ENCODE results near the gene NDUFAF3.

- TF ChIP-seq NFIC (IDR thresholded peaks at IDR 0.05) (no peak), RAD21 (IDR thresholded peaks at IDR 0.05; ENCODE audit: low read depth) (no peak), EP300 (IDR thresholded peaks at IDR 0.05; ENCODE audit: borderline replicate concordance) (no peak), REST (IDR thresholded peaks at IDR 0.05; ENCODE audit: low read depth) (no peak), MAX (IDR thresholded peaks at IDR 0.05) (peak; percentile 92), CREB1 (IDR thresholded peaks at IDR 0.05; ENCODE audit: low read depth) (no peak), TCF12 (IDR thresholded peaks at IDR 0.05; ENCODE audit: low read depth) (no peak), TAF1 (IDR thresholded peaks at IDR 0.05; ENCODE audit: low read depth) (no peak), ZBTB7A (IDR thresholded peaks at IDR 0.05; ENCODE audit: low read depth) (0 out of 2 replicates have a peak, but pooled peaks have one; percentile 46), CEBPB (IDR thresholded peaks at IDR 0.05) (no peak), YY1 (IDR thresholded peaks at IDR 0.05; ENCODE audit: low read depth) (no peak), FOXM1 (IDR thresholded peaks at IDR 0.05; ENCODE audit: borderline replicate concordance, low read depth) (no peak), TEAD4 (IDR thresholded peaks at IDR 0.05) (no peak)
These were observed 32.7 kb upstream of the NDUFAF3 start for GRCh38 chr3:48989126-48989795.
